ENCODE measurements around the gene CENPI. TPM values are rescaled to one million over a fixed set of nuclear protein-coding genes. Genes with fewer than 3 reads are reported as not detected.

Gene CENPI, protein sequence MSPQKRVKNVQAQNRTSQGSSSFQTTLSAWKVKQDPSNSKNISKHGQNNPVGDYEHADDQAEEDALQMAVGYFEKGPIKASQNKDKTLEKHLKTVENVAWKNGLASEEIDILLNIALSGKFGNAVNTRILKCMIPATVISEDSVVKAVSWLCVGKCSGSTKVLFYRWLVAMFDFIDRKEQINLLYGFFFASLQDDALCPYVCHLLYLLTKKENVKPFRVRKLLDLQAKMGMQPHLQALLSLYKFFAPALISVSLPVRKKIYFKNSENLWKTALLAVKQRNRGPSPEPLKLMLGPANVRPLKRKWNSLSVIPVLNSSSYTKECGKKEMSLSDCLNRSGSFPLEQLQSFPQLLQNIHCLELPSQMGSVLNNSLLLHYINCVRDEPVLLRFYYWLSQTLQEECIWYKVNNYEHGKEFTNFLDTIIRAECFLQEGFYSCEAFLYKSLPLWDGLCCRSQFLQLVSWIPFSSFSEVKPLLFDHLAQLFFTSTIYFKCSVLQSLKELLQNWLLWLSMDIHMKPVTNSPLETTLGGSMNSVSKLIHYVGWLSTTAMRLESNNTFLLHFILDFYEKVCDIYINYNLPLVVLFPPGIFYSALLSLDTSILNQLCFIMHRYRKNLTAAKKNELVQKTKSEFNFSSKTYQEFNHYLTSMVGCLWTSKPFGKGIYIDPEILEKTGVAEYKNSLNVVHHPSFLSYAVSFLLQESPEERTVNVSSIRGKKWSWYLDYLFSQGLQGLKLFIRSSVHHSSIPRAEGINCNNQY
- 1.3 and 4.1 TPM in 2 replicates for total RNA-seq

GRCh38 chrX:101097546-101098453 lies at the start of gene CENPI:
Gene CENPI, plus strand, starts transcription at chrX:101098204. Its CDS starts 2,867 bp downstream, at chrX:101101071.

GRCh38 chrX:101051549-101052302 lies 46.3 kb upstream of the CENPI start, which contains the start of gene TRMT2B:
Gene TRMT2B, minus strand, starts transcription at chrX:101052111. Its CDS starts 9,822 bp downstream, at chrX:101042289.

DNA sequence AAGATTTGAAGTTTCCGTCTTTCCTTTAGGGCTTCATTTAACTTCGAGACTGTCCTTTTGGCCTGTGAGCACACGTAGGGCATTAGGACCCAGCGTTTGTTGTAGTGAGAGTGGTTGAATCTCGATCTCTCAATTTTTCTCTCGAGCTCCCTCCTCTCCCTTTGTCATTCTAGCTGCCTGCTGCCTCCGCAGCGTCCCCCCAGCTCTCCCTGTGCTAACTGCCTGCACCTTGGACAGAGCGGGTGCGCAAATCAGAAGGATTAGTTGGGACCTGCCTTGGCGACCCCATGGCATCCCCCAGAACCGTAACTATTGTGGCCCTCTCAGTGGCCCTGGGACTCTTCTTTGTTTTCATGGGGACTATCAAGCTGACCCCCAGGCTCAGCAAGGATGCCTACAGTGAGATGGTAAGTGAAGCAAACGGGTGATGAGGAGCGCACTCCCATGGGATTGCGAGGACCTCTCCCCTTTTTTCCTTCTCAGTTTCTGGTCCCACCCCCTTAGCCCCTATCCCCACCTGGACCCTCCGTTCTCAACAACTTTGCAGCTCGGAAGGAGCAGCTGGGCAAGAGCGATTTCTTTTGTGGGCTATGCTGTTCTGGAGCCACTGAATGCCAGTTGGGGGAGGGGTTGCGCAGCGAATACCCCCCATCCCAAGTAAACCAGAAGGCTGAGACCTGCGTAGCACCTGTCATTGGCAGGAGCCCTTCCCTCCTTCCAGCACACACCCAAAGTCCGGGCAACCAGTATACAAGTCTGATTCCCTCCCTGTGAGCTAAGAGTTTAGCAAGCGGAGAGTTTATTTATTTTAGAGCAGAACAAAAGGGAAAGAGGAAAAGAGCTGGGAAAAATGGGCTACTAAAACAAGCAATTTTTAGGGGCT lies 19.0 kb upstream of the CENPI start, which contains the start of gene TMEM35A:
TMEM35A (plus strand) TSS at position 164 of the 883 bp plus-strand sequence; CDS start at position 288, 124 bp downstream.

Other genes with a start within 250 kb of the CENPI start
- not detected in 2 replicates for gene NOX1, start 223.8 kb upstream of the CENPI start, total RNA-seq
- gene XKRX, start 169.3 kb upstream of the CENPI start, total RNA-seq, result 0.32 TPM in 1 of 2 replicates, not detected in the other
- not detected in 2 replicates for gene ARL13A, start 128.5 kb upstream of the CENPI start, total RNA-seq
- gene TRMT2B, start 46.1 kb upstream of the CENPI start, total RNA-seq, result 5.2 and 8.7 TPM in 2 replicates
- 0.32 and 1.4 TPM in 2 replicates for gene TMEM35A, start 19.3 kb upstream of the CENPI start, total RNA-seq
- 0.49 and 1.3 TPM in 2 replicates for gene DRP2, start 121.6 kb downstream of the CENPI start, total RNA-seq
- gene TAF7L, start 193.1 kb downstream of the CENPI start, total RNA-seq, result not detected in 2 replicates

Measured in cardiac atrium fibroblast (primary cell).